Endothelial cell of umbilical vein (primary cell): ENCODE data around the gene MROH9. TPM values are rescaled to one million over a fixed set of nuclear protein-coding genes. Genes with fewer than 3 reads are reported as not detected.

Experiments used
- BruUV-seq: library from RNA; stranded (reverse); fragments of 400-500 nt; replicated peaks from 2 replicates; lab custom pipeline; 2021; lab: Mats Ljungman, UMichigan
- CTCF ChIA-PET: fragments of 300-600, 350-600 bp; sonication (Branson Sonifier 250); formaldehyde crosslinking; loops from one replicate; lab custom pipeline; 2021; ENCODE audit warnings: antibody characterized with exemption, inconsistent platforms; lab: Charles Lee
- POLR2A ChIA-PET: fragments of 300-600, 350-600 bp; sonication (Branson Sonifier 250); formaldehyde crosslinking; loops from one replicate; lab custom pipeline; 2021; ENCODE audit warnings: antibody characterized with exemption, inconsistent platforms; lab: Charles Lee
- DNase-seq: peaks from one replicate; pipeline ENCODE4 v3.0.0-alpha.2; 2011; ENCODE audit warnings: low read depth, low spot score
- FAIRE-seq: peaks from 2 replicates; lab custom pipeline; 2011; peaks lifted over from hg19 to GRCh38; lab: Jason Lieb, UNC
- H2AFZ ChIP-seq: 2 replicates; pipeline ENCODE4 v1.6.0; 2012; ENCODE audit warnings: low read depth, low read length, control low read depth, inconsistent platforms
- H3K27ac ChIP-seq: 2 replicates; pipeline ENCODE4 v1.5.1; 2011; ENCODE audit warnings: low read depth, mild to moderate bottlenecking, control low read depth, low read length, moderate library complexity; ENCODE audit not compliant: insufficient read depth
- H3K27me3 ChIP-seq, 2 experiments: 2 replicates each; pipeline versions ENCODE4 v1.6.0 to v1.6.1; 2011; ENCODE audit warnings: low read length in 2 of 2, mixed read lengths in 1 of 2; ENCODE audit not compliant: control insufficient read depth in 2 of 2, insufficient read depth in 2 of 2
- H3K36me3 ChIP-seq, 2 experiments: 2 replicates in 1 of 2; 3 replicates in 1 of 2; pipeline ENCODE4 v1.5.1; 2011; ENCODE audit warnings: low read length in 2 of 2, mild to moderate bottlenecking in 1 of 2, moderate library complexity in 1 of 2; ENCODE audit not compliant: control insufficient read depth in 2 of 2, insufficient read depth in 2 of 2; ENCODE audit errors: extremely low read depth in 1 of 2
- H3K4me1 ChIP-seq: 3 replicates; pipeline ENCODE4 v1.5.1; 2011; ENCODE audit warnings: mild to moderate bottlenecking, low read length; ENCODE audit not compliant: control insufficient read depth, insufficient read depth; ENCODE audit errors: extremely low read depth
- H3K4me2 ChIP-seq: 2 replicates; pipeline ENCODE4 v1.6.1; 2011; ENCODE audit warnings: low read length, control low read depth, mixed read lengths; ENCODE audit not compliant: insufficient read depth
- H3K4me3 ChIP-seq, 3 experiments: fragments of 200-600 bp in 1 of 3; sonication (generic), shearing (Covaris generic) in 1 of 3; replicated peaks in 1 of 3; 2 replicates each; pipeline ENCODE4 v1.5.1; 2011 to 2016; ENCODE audit warnings: control low read depth in 3 of 3, low read length in 3 of 3, mild to moderate bottlenecking in 2 of 3, inconsistent platforms in 1 of 3, low read depth in 1 of 3, moderate library complexity in 1 of 3; ENCODE audit not compliant: insufficient read depth in 1 of 3
- H3K79me2 ChIP-seq: 2 replicates; pipeline ENCODE4 v1.6.0; 2012; ENCODE audit warnings: low read length, inconsistent platforms; ENCODE audit not compliant: control insufficient read depth, insufficient read depth
- H3K9ac ChIP-seq: replicated peaks from 2 replicates; pipeline ENCODE3; 2011; ENCODE audit warnings: low read length, control low read depth; ENCODE audit not compliant: insufficient read depth; ENCODE audit errors: extremely low read depth
- H3K9me1 ChIP-seq: replicated peaks from 3 replicates; pipeline ENCODE4 v1.6.0; 2011; ENCODE audit warnings: mild to moderate bottlenecking, low read length; ENCODE audit not compliant: control insufficient read depth, insufficient read depth; ENCODE audit errors: extremely low read depth
- H3K9me3 ChIP-seq: replicated peaks from 2 replicates; pipeline ENCODE4 v1.5.1; 2012; ENCODE audit warnings: low read length, inconsistent platforms; ENCODE audit not compliant: control insufficient read depth, insufficient read depth
- H4K20me1 ChIP-seq: replicated peaks from 2 replicates; pipeline ENCODE3; 2011; ENCODE audit warnings: mild to moderate bottlenecking, low read length; ENCODE audit not compliant: control insufficient read depth, insufficient read depth; ENCODE audit errors: extremely low read depth
- EZH2 ChIP-seq: IDR thresholded peaks from 2 replicates; pipeline ENCODE4 v1.6.1; 2012; ENCODE audit warnings: borderline replicate concordance, low read depth, mild to moderate bottlenecking, moderate library complexity, low read length, inconsistent platforms; ENCODE audit not compliant: severe bottlenecking
- FOS ChIP-seq: IDR thresholded peaks from 2 replicates; pipeline ENCODE4 v1.6.1; 2011; ENCODE audit warnings: mild to moderate bottlenecking, low read length, moderate library complexity, borderline replicate concordance; ENCODE audit not compliant: insufficient read depth
- GATA2 ChIP-seq: IDR thresholded peaks from 2 replicates; pipeline ENCODE4 v1.7.0; 2011; ENCODE audit warnings: low read depth, mild to moderate bottlenecking, moderate library complexity, mixed read lengths, low read length; ENCODE audit not compliant: insufficient read length, insufficient read depth
- JUN ChIP-seq: IDR thresholded peaks from 2 replicates; pipeline ENCODE4 v1.6.1; 2011; ENCODE audit warnings: borderline replicate concordance, low read depth; ENCODE audit not compliant: insufficient read length, insufficient read depth
- MYC ChIP-seq: IDR thresholded peaks from one replicate; pipeline ENCODE4 v1.6.1; 2011; ENCODE audit warnings: mild to moderate bottlenecking, low read depth, low read length
- POLR2A ChIP-seq: IDR thresholded peaks from 2 replicates; pipeline ENCODE4 v1.6.1; 2012; ENCODE audit warnings: low read depth, mild to moderate bottlenecking, control low read depth, low read length
- POLR2AphosphoS5 ChIP-seq: IDR thresholded peaks from 2 replicates; pipeline ENCODE4 v1.6.1; 2012; ENCODE audit warnings: low read depth, mild to moderate bottlenecking, control low read depth, low read length, moderate library complexity; ENCODE audit not compliant: insufficient read depth
- dilution Hi-C: fragments of 300-500 bp; cut with MboI; formaldehyde crosslinking; loops from one replicate; pipeline ENCODE4 v1.15.0; 2019; ENCODE audit warnings: low sequenced_read_pairs; ENCODE audit not compliant: extremely low pct_ligation_motif_present
- intact Hi-C: fragments of 100-400 bp; cut with micrococcal nuclease; formaldehyde crosslinking; loops from one replicate; pipeline ENCODE4 v1.10.0; 2022
- polyA plus RNA-seq, 4 experiments: library from polyadenylated mRNA; depleted of rRNA in 3 of 4; stranded (reverse) in 3 of 4; unstranded in 1 of 4; fragments of >200 nt; gene quantifications; 2 replicates each; pipeline versions ENCODE4 v1.2.1 to v1.2.3, GENCODE V29; 2011 to 2012; ENCODE audit warnings: missing spikeins in 1 of 4
- total RNA-seq: library from RNA; stranded (reverse); gene quantifications from 2 replicates; pipeline ENCODE4 v1.2.3, GENCODE V29; 2021
- TF ChIP-seq, protein P1 (sequence below), 2 donors: IDR thresholded peaks; 1 replicate in 1 of 2; 2 replicates in 1 of 2; pipeline ENCODE4 v1.5.1; 2011; ENCODE audit warnings: low read length in 2 of 2, mild to moderate bottlenecking in 2 of 2, moderate library complexity in 2 of 2, control low read depth in 1 of 2, inconsistent platforms in 1 of 2, low read depth in 1 of 2; ENCODE audit not compliant: insufficient read depth in 1 of 2; ENCODE audit errors: extremely low read depth in 1 of 2
- TF ChIP-seq, protein P2 (sequence below): IDR thresholded peaks from 2 replicates; pipeline ENCODE4 v1.6.1; 2011; ENCODE audit not compliant: insufficient read depth, insufficient read length

The MROH9 gene
- total and polyA plus RNA-seq, 2 donors (not counting 3 experiments of a cell fraction or from before 2014, with no cell fraction given), result not detected

DNA sequence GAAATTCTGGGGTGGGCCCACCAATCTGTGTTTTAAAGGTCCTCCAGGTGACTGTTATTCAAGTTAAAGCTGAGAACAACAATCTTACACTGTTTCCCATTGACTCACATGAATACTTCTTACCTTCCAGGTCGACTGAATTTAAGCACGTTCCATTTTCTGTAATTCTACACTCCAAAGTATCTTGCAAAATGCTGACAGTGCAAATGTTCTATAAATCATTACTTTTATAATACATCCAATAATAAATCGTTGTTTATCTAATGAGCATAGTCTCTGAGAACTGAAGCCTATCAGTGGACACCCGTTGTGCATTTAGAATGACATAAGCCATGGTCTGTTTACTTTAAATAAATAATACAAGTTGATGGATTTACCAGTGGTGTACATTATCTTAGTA is 79.5 kb downstream of the MROH9 start:
- dilution Hi-C loops, result no loop called here
- TF ChIP-seq, protein P1, sequence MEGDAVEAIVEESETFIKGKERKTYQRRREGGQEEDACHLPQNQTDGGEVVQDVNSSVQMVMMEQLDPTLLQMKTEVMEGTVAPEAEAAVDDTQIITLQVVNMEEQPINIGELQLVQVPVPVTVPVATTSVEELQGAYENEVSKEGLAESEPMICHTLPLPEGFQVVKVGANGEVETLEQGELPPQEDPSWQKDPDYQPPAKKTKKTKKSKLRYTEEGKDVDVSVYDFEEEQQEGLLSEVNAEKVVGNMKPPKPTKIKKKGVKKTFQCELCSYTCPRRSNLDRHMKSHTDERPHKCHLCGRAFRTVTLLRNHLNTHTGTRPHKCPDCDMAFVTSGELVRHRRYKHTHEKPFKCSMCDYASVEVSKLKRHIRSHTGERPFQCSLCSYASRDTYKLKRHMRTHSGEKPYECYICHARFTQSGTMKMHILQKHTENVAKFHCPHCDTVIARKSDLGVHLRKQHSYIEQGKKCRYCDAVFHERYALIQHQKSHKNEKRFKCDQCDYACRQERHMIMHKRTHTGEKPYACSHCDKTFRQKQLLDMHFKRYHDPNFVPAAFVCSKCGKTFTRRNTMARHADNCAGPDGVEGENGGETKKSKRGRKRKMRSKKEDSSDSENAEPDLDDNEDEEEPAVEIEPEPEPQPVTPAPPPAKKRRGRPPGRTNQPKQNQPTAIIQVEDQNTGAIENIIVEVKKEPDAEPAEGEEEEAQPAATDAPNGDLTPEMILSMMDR (IDR thresholded peaks at IDR 0.05; ENCODE audit: extremely low read depth in 1 of 2, insufficient read depth in 1 of 2, low read depth in 1 of 2, low read length in 2 of 2), result no peak
- TF ChIP-seq GATA2, result no peak
- ChIA-PET POLR2A (no interaction called here), CTCF (no interaction called here)
- Histone ChIP-seq H3K27ac (no peak overlapping the region), H3K4me1 (no peaks in the 10 kb centered on the region), H3K9me3 (no peaks in the 10 kb centered on the region), H3K9me1 (no peaks in the 10 kb centered on the region), H3K4me3 (no peak overlapping the region), H3K4me2 (no peak overlapping the region), H3K36me3 (no peaks in the 10 kb centered on the region), H3K79me2 (no peaks in the 10 kb centered on the region), H3K9ac (no peak overlapping the region), H3K27me3 (no peaks in the 10 kb centered on the region), H4K20me1 (no peaks in the 10 kb centered on the region), H2AFZ (no peak overlapping the region)
- BruUV-seq, result no TSS peak
- no peak for FAIRE-seq
- intact Hi-C loops, result no loop called here
- no peak for DNase-seq

DNA sequence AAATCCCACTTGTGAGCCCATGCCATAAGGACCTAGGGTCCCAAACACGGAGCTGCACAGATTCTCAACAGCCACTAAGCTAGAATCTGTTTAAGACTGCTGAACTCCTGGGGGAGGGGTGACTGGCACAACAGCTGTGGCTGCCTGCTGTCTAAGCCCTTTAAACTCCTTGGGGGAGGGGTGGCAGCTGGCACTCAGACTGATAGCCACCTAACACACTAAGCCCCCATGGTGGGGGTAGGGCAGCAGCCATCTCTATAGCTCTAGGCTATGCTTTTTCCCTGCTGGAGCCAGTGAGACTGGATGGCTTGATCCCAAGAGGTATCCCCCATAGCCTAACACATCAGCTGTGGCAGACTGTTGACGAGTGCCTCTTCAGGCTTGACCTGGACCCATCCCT is 82.1 kb downstream of the MROH9 start:
- ChIA-PET POLR2A (no interaction called here), CTCF (no interaction called here)
- H3K9ac ChIP-seq, result no peak overlapping the region
- DNase-seq (no peak), FAIRE-seq (no peak)
- H3K9me3 ChIP-seq, result no peaks in the 10 kb centered on the region
- dilution Hi-C loops, result no loop called here
- no peaks in the 10 kb centered on the region for H4K20me1 ChIP-seq
- no peaks in the 10 kb centered on the region for H3K36me3 ChIP-seq
- no peak overlapping the region for H2AFZ ChIP-seq
- no peaks in the 10 kb centered on the region for H3K9me1 ChIP-seq
- no peaks in the 10 kb centered on the region for H3K4me1 ChIP-seq
- no peak overlapping the region for H3K4me3 ChIP-seq
- no peaks in the 10 kb centered on the region for H3K79me2 ChIP-seq
- intact Hi-C loops, result no loop called here
- no peaks in the 10 kb centered on the region for H3K27me3 ChIP-seq
- no peak overlapping the region for H3K4me2 ChIP-seq
- TF ChIP-seq, protein P1 (IDR thresholded peaks at IDR 0.05; ENCODE audit: extremely low read depth in 1 of 2, insufficient read depth in 1 of 2, low read depth in 1 of 2, low read length in 2 of 2), result no peak
- no peak for TF ChIP-seq EZH2
- no peak for TF ChIP-seq FOS
- TF ChIP-seq, protein P2, sequence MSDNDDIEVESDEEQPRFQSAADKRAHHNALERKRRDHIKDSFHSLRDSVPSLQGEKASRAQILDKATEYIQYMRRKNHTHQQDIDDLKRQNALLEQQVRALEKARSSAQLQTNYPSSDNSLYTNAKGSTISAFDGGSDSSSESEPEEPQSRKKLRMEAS, result no peak
- TF ChIP-seq GATA2, result no peak
- no peak for TF ChIP-seq MYC
- TF ChIP-seq POLR2A, result no peak
- no peak for TF ChIP-seq POLR2AphosphoS5
- no peak for TF ChIP-seq JUN
- no TSS peak for BruUV-seq
- H3K27ac ChIP-seq, result no peak overlapping the region
